Stomach (tissue), 9 donors: ENCODE results near the gene RHEX. TPM values are rescaled to one million over a fixed set of nuclear protein-coding genes. Genes with fewer than 3 reads are reported as not detected.
"Not testable (repeated sequence)": the region's sequence is repeated elsewhere in the genome, so short reads cannot be mapped to it uniquely, and the experiment has no call there.

Experiments
- DNase-seq, 2 donors: peaks; one replicate each; pipeline versions ENCODE4 v3.0.0 to v3.0.0-alpha.2; 2013 to 2019
- H3K27ac ChIP-seq, 5 donors: fragments of 200-600 bp in 4 of 5; sonication (generic) in 4 of 5; one replicate each; pipeline ENCODE4 v1.5.1; 2013 to 2019; ENCODE audit warnings: mild to moderate bottlenecking in 1 of 5, moderate library complexity in 1 of 5
- H3K27me3 ChIP-seq, 3 donors: fragments of 200-600 bp; sonication (generic); one replicate each; pipeline ENCODE4 v1.5.1; 2017 to 2019; ENCODE audit warnings: mixed run types in 1 of 3
- H3K36me3 ChIP-seq, 4 donors: fragments of 200-600 bp; sonication (generic); 1 replicate in 3 of 4; 2 replicates in 1 of 4; pipeline ENCODE4 v1.5.1; 2016 to 2019
- H3K4me1 ChIP-seq, 4 donors: fragments of 200-600 bp; sonication (generic); one replicate each; pipeline ENCODE4 v1.5.1; 2016 to 2019
- H3K4me3 ChIP-seq, 4 donors: fragments of 200-600 bp; sonication (generic) in 3 of 4; one replicate each; pipeline ENCODE4 v1.5.1; 2016 to 2019; ENCODE audit warnings: mild to moderate bottlenecking in 1 of 4
- H3K9me3 ChIP-seq, 4 donors: fragments of 200-600 bp; sonication (generic); one replicate each; pipeline ENCODE4 v1.5.1; 2016 to 2019
- EP300 ChIP-seq: sonication (generic); formaldehyde crosslinking; IDR thresholded peaks from one replicate; pipeline ENCODE4 v1.6.1; 2017; ENCODE audit warnings: antibody characterized with exemption
- POLR2A ChIP-seq, 4 donors: fragments of 450-650 bp; IDR thresholded peaks; one replicate each; pipeline ENCODE4 v1.6.1; 2016; ENCODE audit warnings: antibody characterized with exemption in 4 of 4, control low read depth in 2 of 4, mild to moderate bottlenecking in 1 of 4, moderate library complexity in 1 of 4
- POLR2AphosphoS5 ChIP-seq, 3 donors: sonication (generic); formaldehyde crosslinking; IDR thresholded peaks; one replicate each; pipeline ENCODE4 v1.6.1; 2016; ENCODE audit warnings: antibody characterized with exemption in 3 of 3
- WGBS, 5 donors: extraction: QIAGEN DNeasy Blood & Tissue Kit in 3 of 5; methylation state at CpG; one replicate each; pipeline versions ENCODE4 v1.1.5 to v1.1.7; 2013 to 2018; 5-methylcytosine and 5-hydroxymethylcytosine counted together
- intact Hi-C: fragments of 100-400 bp; cut with DNase I; formaldehyde crosslinking; loops from one replicate; pipeline ENCODE4 v1.15.1; 2023; ENCODE audit warnings: low total_unique reads
- polyA plus RNA-seq, 3 donors: library from polyadenylated mRNA; stranded (reverse); fragments of 200-250 nt; gene quantifications; one replicate each; pipeline ENCODE4 v1.2.3, GENCODE V29; 2013
- total RNA-seq, 5 donors: library from RNA; depleted of rRNA; stranded (reverse); fragments of >200 nt; gene quantifications; one replicate each; pipeline versions ENCODE4 v1.1.0 to v1.2.3, GENCODE V29; 2014 to 2016
- TF ChIP-seq, protein P1 (sequence below), 7 experiments: fragments of 450-650 bp in 4 of 7; fragments of 200-600 bp in 3 of 7; sonication (generic) in 3 of 7; IDR thresholded peaks; one replicate each; pipeline ENCODE4 v1.5.1; 2016 to 2019; ENCODE audit warnings: antibody characterized with exemption in 7 of 7, control low read depth in 2 of 7, mild to moderate bottlenecking in 1 of 7
- donor health status: healthy with polysubstance abuse.
- donor health status: Bipolar disorder and iron deficiency.
- donor health status: healthy.

RHEX gene
- total and polyA plus RNA-seq, 8 donors: 0.83 to 10.5 (median 1.6) TPM; not detected in 2

DNA sequence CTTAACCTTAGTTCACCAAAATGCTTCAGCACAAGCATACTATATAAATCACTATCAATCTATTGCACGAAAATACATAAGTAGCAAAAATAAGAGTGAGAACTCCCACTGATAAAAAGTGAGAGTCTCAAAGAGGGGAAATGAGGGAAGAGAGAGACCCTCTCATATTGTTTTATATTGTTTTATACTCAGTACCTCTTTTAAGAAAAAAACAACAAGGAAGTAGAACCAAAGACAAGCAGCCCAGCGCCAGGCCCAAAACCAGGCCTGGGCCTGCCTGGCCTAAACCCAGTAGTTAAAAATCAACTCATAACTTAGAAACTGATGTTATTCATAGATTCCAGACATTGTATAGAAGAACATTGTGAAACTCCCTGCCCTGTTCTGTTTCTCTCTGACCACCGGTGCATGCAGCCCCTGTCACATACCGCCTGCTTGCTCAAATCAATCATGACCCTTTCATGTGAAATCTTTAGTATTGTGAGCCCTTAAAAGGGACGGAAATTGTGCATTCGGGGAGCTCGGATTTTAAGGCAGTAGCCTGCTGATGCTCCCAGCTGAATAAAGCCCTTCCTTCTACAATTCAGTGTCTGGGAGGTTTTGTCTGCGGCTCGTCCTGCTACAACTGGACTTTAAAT, 5.4 kb downstream of the RHEX start:
- DNase-seq, H3K4me3 ChIP-seq, H3K4me1 ChIP-seq, H3K27ac ChIP-seq, H3K36me3 ChIP-seq, H3K9me3 ChIP-seq, intact Hi-C loops, H3K27me3 ChIP-seq: not testable (repeated sequence)
- 86 to 98% (median 97%) methylated on average over 4 to 7 of the region's 9 CpGs for WGBS, 5 donors

DNA sequence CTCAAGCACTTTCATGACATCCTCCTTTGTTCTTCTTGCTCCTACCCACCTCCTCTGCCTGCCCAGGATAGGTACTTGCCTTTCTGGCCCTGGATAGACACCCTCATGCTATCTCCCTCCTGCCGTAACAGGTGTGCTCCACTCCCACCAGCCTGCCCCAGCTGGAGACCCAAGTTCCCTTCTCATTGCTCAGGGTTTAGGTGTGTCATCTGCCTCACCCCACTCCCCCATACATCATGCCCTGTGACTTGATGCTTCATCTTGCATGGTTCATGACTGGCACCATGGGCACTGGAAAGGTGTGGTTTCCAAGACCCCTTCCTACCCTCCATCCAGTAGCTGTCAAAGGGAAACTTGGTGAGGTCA, 5.9 kb downstream of the RHEX start:
- H3K4me1 ChIP-seq: no peaks in the 10 kb centered on the region
- no peaks in the 10 kb centered on the region for H3K9me3 ChIP-seq
- no peak overlapping the region for H3K4me3 ChIP-seq
- H3K27me3 ChIP-seq: no peaks in the 10 kb centered on the region
- H3K36me3 ChIP-seq: no peaks in the 10 kb centered on the region
- intact Hi-C loops: no loop called here
- WGBS, 5 donors: 96 to 100% (median 98%) methylated on average over 1 of the region's 1 CpG; no CpG with 5 or more reads in 1 of the 5 donors
- no peak overlapping the region for H3K27ac ChIP-seq
- TF ChIP-seq, protein P1, sequence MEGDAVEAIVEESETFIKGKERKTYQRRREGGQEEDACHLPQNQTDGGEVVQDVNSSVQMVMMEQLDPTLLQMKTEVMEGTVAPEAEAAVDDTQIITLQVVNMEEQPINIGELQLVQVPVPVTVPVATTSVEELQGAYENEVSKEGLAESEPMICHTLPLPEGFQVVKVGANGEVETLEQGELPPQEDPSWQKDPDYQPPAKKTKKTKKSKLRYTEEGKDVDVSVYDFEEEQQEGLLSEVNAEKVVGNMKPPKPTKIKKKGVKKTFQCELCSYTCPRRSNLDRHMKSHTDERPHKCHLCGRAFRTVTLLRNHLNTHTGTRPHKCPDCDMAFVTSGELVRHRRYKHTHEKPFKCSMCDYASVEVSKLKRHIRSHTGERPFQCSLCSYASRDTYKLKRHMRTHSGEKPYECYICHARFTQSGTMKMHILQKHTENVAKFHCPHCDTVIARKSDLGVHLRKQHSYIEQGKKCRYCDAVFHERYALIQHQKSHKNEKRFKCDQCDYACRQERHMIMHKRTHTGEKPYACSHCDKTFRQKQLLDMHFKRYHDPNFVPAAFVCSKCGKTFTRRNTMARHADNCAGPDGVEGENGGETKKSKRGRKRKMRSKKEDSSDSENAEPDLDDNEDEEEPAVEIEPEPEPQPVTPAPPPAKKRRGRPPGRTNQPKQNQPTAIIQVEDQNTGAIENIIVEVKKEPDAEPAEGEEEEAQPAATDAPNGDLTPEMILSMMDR (IDR thresholded peaks at IDR 0.05): no peak
- TF ChIP-seq POLR2A (IDR thresholded peaks at IDR 0.05): no peak
- no peak for TF ChIP-seq POLR2AphosphoS5 (IDR thresholded peaks at IDR 0.05)
- no peak for TF ChIP-seq EP300
- DNase-seq: no peak

DNA sequence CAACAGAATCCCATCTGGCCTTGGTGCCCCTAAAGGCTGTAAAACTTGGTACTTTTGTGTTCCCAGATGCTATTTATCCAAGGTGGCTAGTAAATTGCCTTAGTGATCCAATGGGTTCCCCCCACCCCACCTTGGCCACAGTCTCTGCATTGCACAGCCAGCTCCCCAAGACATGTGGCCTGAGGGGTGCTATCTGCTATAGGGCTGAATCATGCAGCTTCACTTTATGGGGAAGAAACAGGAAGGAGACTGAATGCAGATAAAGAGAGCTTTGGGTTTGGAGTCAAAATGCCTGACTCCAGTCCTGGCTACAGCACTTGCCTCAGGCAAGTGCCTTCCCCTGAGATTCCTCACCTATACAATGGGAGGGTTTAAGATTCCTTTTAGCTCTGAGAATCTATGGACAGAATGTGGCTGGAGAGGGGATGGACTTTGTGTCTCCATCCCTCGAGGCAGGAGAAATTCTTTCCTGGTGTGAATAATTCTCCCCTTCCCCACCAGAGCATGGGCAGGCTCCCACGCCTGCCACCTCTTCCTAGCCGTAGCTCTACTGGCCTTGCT, 6.5 kb downstream of the RHEX start:
- H3K4me1 ChIP-seq: no peaks in the 10 kb centered on the region
- H3K4me3 ChIP-seq: no peak overlapping the region
- intact Hi-C loops: no loop called here

DNA sequence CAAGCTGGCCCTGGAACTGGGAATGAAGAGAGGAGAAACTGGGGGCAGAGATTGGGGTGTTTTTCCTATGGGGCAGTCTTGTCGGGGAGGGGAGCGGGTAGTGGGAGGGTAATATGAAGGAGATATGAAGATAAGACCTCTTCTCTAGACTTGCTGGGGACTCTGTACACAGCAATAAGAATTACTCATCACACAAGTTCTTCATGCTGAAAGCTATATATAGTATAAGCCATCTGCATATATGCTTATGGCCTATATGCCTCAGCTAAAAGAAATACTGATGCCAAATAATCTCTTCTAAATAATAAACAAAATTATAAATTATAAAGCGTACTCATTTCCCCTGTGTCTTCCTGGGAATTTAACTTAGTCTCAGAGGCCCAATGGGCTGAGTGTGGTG, 7.9 kb downstream of the RHEX start:
- TF ChIP-seq, protein P1 (IDR thresholded peaks at IDR 0.05): no peak
- TF ChIP-seq POLR2AphosphoS5 (IDR thresholded peaks at IDR 0.05) (no peak), POLR2A (IDR thresholded peaks at IDR 0.05) (no peak), EP300 (no peak)
- H3K4me1 ChIP-seq: no peaks in the 10 kb centered on the region
- H3K27me3 ChIP-seq: no peaks in the 10 kb centered on the region
- intact Hi-C loops: no loop called here
- H3K4me3 ChIP-seq: no peak overlapping the region
- DNase-seq: no peak
- WGBS, 5 donors: 92 to 99% (median 95%) methylated on average over 3 of the region's 3 CpGs
- no peaks in the 10 kb centered on the region for H3K36me3 ChIP-seq
- H3K9me3 ChIP-seq: no peaks in the 10 kb centered on the region
- no peak overlapping the region for H3K27ac ChIP-seq

More for the DNA sequence above, 6.5 kb downstream of the RHEX start:
- DNase-seq: no peak
- Histone ChIP-seq H3K27ac (no peak overlapping the region), H3K27me3 (no peaks in the 10 kb centered on the region), H3K9me3 (no peaks in the 10 kb centered on the region), H3K36me3 (no peaks in the 10 kb centered on the region)
- TF ChIP-seq EP300: no peak
- TF ChIP-seq, protein P1 (IDR thresholded peaks at IDR 0.05): no peak
- TF ChIP-seq POLR2AphosphoS5 (IDR thresholded peaks at IDR 0.05): no peak
- TF ChIP-seq POLR2A (IDR thresholded peaks at IDR 0.05): no peak
- 77 to 91% (median 84%) methylated on average over 3 of the region's 3 CpGs for WGBS, 5 donors

DNA sequence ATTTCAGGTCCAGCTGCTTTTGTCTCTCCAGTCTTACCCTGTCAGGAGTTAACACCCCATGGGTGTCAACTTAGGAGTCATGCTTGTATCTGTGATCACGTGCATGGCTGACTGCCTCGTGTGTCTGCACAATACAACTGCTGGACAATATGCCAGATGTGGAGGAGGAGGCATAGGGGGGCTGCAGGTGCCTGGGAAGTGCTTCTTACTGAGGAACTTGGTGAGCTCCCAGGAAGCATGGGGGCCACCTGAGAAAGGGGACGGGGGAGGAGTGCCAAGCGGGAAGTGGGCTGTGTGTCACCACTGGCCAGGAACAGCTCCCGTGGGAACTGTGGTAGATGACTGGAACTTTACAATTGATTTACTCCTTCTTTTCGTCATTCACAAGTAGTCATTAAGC, 9.5 kb downstream of the RHEX start:
- 78 to 83% (median 80%) methylated on average over 5 to 6 of the region's 6 CpGs for WGBS, 5 donors
- TF ChIP-seq, protein P1 (IDR thresholded peaks at IDR 0.05): no peak
- TF ChIP-seq POLR2AphosphoS5 (IDR thresholded peaks at IDR 0.05) (no peak), EP300 (no peak), POLR2A (IDR thresholded peaks at IDR 0.05) (no peak)
- Histone ChIP-seq H3K27ac (no peak overlapping the region), H3K9me3 (no peaks in the 10 kb centered on the region), H3K4me1 (peaks cover 0 to 14% (median 5%) of the 10 kb centered on the region in 4 donors), H3K27me3 (no peaks in the 10 kb centered on the region), H3K4me3 (no peak overlapping the region), H3K36me3 (no peaks in the 10 kb centered on the region)
- no peak for DNase-seq
- intact Hi-C loops: no loop called here

DNA sequence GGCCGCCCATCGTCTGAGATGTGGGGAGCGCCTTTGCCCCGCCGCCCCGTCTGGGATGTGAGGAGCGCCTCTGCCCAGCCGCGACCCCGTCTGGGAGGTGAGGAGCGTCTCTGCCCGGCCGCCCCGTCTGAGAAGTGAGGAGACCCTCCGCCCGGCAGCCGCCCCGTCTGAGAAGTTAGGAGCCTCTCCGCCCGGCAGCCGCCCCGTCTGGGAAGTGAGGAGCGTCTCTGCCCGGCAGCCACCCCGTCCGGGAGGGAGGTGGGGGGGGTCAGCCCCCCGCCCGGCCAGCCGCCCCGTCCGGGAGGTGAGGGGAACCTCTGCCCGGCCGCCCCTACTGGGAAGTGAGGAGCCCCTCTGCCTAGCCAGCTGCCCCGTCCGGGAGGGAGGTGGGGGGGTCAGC, 11.0 kb downstream of the RHEX start:
- H3K4me3 ChIP-seq, H3K27me3 ChIP-seq, H3K36me3 ChIP-seq, DNase-seq, intact Hi-C loops, H3K27ac ChIP-seq, H3K9me3 ChIP-seq: not testable (repeated sequence)
- peaks cover 0 to 19% (median 5%) of the 10 kb centered on the region in 4 donors for H3K4me1 ChIP-seq
- 94 to 96% (median 94%) methylated on average over 6 to 27 of the region's 35 CpGs; no CpG with 5 or more reads in 2 of the 5 donors for WGBS, 5 donors

DNA sequence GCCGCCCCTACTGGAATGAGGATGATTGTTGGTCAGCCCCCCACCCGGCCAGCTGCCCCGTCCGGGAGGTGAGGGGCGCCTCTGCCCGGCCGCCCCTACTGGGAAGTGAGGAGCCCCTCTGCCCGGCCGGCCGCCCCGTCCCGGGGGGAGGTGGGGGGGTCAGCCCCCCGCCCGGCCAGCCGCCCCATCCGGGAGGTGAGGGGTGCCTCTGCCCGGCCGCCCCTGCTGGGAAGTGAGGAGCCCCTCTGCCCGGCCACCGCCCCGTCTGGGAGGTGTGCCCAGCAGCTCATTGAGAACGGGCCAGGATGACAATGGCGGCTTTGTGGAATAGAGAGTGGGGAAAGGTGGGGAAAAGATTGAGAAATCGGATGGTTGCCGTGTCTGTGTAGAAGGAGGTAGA, 11.5 kb downstream of the RHEX start:
- H3K4me1 ChIP-seq: peaks cover 0 to 19% (median 5%) of the 10 kb centered on the region in 4 donors
- 90 to 95% (median 92%) methylated on average over 4 to 22 of the region's 25 CpGs for WGBS, 5 donors
- H3K27me3 ChIP-seq, H3K9me3 ChIP-seq, H3K27ac ChIP-seq, DNase-seq, H3K36me3 ChIP-seq, intact Hi-C loops, H3K4me3 ChIP-seq: not testable (repeated sequence)
